Activated gamma-delta T cell treated with anti-CD3 and anti-CD28 coated beads, Interleukin-2, amount 50 U/mL, for 16 hours (primary cell): ENCODE measurements around the gene TBXA2R.

Experiments
- DNase-seq: peaks from one replicate; pipeline ENCODE4 v3.0.0-alpha.2; 2020; ENCODE audit warnings: low read depth

Gene TBXA2R

DNA sequence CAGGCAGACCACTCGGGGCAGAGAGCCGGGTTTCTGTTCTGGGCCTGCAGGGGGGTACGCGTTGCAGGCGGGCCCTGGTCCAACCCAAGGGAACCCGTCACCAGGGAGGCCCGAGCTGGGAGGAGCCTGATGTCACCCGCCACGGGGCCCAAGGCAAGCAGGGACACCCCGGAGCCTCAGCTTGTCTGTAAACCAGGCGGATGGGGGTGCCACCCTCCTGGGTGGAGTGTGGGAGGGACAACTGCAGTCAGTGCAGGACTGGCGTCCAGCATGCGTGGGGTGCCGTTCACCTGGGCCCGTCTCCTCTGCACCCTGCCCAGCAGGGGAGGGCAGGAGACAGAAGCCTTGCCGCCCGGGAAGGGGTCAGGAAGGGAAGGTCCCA lies 12.9 kb upstream of the TBXA2R start:
- DNase-seq, result no peak

DNA sequence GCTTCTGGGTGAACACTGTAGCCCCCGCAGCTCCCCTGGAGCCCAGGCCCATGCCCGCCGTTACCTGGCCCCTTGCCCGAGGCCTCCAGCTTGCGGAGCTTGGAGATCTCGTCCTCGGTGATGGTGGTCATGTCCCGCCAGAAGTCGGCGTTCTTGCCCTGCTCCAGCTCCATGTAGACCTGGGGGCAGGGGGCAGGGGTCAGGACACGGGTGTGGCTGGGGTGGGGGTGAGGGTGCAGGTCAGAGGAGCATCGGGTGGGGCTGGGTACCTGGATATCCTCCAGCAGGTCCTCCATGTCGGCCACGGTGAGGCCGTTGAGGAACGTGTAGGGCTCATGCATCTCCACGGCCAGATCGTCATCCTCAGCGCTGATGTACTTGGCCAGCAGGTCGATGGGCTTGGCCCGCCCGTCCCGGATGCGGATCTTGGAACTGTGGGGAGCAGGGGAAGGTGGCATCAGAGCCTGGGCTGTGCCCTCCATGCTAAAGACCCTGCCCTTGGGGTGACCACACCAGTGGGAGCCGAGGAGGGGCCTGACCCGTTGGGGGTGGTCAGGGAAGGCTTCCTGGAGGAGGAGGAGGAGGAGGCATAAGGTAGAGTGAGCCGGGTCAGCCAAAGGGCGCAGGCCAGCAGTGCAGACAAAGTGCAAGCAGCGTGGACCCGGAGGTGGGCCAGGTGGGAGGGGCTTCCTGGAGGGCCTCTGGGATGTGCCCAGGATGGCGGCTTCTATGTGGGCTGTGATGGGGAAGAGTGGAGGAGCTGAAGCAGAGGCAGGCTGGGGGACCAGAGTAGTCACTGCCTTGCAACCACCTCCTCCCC lies 12.3 kb upstream of the TBXA2R start:
- no peak for DNase-seq

DNA sequence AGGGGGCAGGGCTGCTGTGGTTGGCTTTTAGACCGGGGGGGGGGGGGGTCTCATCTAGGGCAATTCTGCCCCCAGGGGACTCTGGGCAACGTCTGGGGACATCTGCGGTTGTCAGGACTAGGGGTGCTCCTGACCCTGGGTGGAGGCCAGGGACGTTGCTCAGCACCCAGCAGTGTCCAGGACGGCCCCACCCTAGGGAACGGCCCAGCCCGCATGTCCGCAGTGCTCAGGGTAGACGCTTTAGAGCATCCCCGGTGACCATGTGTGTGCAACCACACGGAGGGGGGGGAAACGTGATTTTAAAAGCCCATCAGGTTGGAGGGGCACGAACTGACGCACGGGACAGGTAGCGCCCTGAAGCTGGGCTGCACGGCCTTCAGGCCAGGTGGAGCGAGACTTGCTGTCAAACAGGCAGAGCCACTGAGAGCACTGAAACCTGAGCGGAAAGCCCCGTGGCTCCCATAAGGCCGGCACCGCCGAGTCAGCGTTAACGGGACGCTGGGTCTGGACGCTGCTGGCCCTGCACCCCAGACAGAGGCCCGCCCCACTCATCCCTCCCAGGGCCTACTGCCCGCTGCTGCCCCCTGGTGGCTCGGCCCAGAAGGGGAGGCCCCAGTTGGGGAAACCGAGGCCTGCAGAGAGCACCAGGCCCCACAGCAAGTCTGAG lies 11.6 kb upstream of the TBXA2R start:
- DNase-seq, result peak; percentile 30

DNA sequence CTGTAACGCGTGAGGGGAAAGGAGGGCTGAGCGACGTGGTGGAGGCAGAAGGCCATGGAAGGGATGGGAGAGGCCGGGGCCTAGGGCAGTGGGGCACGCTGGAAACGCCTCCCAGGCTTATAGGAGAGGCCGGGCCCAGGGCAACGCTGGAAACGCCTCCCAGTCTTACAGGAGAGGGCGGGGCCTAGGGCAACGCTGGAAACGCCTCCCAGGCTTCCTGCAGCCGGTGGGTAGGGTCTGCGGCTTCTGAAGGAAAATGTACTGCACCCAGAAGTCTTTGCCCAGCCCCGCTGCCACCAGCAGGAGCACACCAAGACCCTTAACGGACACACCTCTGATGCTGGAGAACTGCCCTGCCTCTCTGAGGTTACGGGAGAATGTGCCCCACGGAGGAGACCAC lies 10.8 kb upstream of the TBXA2R start:
- no peak for DNase-seq

DNA sequence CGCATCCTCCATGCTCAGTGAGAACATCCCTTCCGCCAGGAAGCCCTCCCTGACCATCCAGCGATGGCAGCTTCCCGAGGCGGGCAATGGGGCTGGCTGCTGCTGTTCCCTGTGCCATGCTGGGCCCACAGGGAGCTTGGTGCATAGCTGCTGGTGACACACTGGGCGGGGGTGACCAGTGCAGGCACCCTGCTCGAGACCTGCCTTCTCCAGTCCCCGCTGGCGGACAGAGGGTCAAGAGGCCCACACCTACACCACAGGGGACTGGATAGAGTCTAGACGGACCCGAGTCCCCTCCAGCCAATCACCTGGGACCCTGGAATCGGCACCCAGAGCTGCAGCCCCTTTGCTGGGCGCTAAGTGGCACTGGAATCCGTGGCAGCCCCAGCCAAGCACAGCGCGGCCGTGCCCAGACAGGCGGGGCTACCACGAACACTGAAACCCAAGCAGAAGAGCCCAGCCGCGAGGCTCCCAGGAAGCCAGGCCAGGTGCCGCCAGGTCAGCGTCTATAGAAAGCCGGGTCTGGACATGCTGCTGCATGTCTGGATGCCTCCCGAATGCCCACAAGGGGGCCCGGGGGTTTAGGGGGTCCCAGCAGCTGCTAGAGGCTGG lies 9.0 kb upstream of the TBXA2R start:
- no peak for DNase-seq

DNA sequence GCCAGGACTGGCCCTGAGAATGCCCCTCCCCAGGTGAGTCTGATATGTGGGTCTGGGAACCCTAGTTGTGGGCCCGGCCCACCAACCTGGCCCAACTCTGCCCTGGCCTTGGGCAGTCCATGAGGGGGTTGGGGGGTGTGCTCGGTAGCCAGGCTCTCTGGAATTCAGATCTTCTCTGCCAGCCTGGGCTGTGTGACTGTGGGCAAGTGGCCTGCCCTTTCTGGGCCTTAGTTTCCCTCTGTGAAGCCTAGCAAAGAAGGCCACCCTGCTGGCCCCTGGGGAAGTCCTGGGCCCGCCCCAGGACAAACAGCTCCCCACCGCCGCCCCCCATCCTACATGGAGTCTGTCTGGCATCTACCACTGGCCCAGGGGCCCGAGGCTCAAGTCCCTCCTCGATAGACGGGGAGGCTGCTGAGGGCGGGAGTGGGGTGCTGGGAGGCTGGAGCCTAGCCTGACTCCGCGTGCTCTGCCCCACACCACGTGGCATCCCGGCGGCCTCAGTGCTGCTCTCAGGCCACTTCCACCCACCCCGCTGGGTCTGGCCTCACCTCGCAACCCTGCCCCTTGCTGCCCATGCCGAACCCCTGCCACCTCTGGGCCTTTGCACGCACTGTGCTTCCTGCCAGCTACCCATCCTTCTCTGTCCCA lies 8.3 kb upstream of the TBXA2R start:
- DNase-seq, result no peak

DNA sequence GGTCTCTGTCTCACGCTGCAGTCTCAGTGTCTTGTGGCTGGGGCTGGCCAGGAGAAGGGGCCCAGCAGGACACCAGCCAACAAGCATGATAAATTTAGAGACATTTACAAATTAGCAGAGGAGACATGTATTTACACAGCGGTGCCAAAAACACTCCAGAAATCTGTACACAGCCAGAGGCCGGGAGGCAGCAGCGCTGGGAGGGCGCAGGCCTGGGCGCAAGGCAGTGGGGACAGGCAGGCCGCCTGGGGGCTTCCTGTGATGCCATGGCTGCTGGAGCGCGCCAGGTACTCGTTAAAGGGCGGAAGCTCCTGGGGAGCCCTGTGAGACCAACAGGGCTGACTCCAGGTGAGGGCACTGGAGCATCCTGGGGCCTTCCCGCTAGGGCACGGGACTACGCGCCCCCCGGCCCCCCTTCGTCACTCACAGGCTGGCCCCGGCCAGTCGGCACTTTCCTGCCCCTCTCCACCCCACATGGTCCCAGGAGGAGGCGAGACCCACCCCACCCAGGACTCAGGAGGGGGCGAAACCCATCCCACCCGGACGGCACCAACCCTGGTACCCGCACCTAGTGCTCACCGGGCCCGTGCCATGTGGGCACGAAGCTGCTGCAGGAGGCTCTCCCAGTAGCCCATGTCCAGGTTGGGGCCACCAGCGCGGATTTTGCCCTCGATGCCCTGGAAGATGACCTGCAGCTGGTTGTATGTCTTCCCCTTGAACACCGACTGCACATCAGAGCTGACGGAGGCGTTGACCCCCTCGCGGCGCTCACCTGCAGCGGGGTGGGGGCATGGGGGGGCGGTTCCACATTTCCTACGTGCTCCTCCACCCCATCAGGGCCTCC lies 7.4 kb upstream of the TBXA2R start:
- DNase-seq, result no peak

DNA sequence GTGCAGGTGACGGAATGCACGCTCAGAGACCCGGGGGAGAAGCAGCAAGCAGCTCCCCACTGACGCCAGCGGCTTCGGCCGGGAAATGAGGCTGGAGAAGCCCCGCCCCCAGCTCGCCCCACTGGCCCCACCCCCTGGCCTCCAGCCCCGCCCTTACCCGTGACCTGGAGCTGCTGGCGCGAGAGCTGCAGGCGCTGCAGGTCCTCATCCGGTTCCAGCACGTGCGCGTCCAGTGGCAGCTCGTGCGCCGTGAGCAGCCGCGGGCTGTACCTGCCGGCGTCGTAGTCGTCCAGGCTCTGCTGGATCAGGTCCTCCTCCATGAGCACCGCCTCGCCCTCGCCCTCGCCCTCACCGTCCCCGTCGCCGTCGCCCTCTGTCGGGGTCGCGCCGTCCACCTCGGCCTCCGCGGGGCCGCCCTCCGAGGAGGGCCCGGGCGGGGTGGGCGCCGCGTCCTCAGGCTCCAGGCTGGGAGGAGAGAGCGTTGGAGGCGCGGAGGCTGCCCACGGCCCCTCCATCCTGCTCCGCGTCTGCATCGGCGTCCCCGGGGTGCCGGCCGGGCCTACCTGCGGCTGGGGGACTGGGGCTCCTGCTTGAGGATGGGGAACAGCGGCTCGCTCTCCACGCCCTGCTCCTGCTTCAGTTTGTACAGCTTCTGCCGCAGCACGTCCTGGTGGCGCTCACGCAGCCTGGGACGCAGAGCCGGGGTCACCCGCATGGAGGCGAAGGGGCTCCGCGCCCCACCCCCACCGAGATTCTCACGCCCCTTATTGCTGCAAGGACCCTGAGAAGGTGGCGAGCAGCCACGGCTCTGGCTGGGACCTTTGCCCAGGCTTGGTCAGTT lies 6.4 kb upstream of the TBXA2R start:
- no peak for DNase-seq

DNA sequence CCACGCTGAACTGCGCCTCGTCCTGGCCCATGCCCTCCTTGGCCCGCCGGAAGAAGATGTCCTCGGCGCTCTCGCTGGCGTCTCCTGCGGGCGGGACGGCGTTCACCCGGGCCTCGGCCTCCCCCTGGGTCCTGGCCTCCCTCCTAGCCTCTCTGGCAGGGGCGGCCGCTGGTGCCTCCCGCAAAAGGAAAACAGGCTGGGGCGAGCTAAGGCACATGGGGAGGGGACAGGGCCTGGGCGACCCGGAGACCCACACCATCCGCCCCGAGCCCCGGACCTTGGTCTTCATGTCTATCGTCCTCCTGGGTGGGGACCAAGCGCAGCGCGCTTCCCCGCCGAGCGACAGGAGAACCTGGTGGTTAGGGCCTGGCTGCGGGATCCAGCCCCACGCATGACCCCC lies 5.7 kb upstream of the TBXA2R start:
- no peak for DNase-seq

DNA sequence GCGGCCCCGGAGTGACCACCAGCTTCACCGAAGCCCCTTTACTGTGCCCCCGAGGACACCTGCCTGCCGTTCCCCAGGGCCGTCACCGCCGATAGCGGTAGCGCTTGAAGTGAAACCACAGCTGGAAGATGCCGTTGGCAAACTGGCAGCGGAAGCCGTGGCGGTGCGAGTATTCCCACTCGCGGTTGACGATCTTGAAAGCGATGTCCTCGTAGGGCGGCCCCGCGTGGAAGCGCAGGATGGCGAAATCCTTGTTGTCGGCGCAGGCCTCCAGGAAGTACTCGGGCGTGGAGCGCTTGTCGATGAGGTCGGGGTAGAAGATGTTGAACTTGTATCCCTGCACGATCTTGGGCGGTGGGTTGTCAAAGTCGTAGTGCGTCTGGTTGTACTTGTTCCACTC lies 5.2 kb upstream of the TBXA2R start:
- DNase-seq, result no peak

DNA sequence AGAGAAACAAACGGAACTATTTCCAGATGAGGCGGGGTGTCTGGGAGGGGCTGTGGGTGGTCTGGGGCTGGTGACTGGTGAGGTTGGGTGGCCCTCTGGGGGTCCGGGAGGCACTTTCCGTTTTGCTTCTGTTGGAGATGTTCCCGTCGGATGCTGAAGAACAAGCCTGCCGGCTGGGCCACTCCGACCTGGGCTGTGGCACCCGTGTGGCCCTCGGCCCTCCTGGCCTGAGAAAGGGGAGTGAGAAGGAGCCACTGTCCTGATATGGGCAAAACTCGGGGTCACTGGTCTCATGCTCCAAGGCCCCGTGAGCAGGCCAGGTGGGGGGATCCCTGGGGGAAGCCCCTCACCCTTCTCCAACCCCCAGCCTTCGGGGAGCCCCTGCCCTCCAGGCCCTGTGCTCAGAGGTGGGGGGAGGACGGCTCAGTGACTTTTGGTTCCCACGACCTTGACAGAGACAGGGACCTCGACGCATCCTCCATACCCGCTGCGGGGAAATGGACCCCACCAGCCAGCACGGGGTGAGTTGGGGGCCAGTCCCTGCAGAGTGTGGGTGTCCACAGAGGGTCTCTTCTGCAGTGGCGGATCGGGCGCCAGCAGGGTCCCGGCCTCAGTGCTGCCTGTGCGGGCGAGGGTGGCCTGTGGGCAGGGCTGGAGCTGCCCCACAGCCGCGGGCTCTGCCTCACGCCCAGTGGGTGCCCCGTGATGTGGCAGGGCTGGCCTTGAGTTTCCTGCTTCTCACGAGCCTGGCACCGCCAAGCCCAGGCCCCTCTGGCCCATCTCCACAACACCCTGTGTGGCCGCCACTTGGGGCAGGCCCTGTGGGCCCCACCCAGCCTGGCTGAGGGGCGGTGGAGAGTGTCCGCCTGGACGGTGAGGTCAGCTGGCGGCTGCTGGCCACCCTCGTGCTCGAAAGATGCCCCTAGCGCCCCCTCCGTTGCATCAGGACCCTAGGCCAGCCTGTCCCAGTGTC lies 4.4 kb upstream of the TBXA2R start:
- no peak for DNase-seq

DNA sequence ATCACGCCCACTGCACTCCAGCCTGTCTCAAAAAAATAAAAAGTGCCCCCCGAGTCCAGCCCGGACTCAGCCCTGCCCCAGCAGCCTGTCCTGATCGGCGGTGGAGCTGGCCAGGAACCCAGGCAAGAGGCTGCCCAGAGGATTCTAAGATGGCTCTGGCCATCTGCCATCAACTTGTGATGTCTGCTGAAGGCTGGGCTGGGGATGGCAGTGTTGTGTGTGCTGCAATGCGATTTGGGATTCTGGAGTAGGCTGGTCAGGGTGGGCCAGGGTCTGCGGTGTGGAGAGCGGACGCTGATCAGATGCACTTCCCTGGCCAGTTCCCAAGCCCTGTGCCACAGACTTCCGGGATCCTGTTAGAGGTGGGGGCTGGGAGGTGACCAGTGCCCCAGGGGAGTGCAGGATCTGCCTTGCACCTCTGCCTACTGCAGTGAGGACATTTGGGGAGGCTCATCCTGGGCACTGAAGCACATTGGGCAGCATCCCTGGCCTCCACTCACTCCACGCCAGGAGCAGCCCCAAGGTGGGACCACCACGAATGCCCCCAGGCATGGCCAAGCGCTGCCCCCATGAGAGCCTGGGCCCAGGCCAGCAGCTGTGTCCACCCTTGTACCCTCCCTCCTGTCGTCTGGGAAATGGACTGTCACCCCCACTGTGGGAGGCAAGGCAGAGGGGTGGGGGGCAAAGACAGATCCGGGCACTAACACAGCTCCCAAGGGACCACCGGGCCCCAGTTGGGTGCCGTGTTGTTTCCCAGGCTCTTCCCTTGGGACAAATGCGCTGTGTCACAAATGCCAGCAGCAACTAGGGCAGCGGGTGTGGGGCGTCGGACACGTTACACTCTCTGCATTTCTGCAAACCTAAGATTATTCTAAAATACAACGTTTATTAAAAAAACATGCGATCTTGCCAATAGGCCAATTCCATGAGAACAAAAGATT lies 3.4 kb upstream of the TBXA2R start:
- no peak for DNase-seq

DNA sequence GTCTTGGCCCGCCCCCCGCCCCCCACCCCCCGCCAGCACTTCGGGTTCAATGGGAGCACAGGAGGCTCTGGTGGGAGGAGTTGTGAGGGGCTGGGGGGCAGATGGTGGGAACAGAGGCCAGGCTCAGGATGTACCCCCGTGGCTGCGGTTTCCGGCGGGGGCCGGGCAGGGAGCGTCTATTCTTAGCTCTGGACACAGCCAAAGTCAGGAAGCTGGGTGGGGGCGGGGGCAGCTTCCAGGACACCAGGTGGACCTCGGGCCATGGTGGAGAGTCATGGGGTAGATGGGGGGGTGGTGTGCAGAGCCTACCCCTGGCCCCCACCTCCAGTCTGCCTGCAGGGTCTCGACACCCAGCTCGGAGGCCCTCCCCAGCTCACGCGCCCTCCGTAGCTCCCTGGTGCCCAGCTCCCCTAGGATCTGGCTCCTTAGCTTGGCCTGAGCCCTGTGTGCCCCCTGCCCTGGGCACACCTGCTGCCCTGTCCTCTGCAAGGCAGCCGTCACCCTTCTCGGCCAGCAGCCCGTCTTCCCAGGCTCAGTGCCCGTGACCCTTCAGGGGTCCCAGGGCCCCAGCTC lies 2.2 kb upstream of the TBXA2R start:
- DNase-seq, result no peak

DNA sequence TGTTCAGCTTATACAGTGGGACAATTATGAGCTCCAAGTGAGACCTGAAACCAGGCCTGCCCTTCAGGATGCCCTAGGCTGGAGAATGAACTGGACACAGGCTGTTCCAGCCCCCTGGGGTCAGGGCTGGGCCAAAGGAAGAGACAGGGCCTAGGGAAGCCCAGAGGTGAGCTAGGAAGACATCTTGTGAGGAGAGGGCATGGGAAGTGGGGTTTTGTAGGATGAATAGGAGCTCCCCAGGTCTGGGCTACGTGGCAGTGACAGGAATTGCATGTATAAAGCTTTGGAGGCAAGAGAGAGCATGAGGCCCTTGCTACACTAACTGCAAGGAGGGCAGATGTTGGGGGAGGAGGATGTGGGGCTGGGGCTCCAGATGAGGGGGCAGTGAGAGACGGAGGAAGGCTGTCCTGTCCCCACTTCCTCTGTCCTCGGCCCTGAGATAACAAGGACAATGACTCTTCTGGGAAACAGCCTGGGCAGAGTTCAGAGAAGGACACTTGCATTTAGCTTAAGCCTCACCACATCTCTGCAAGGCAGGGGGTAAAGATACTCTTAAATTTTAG lies 1.5 kb upstream of the TBXA2R start:
- DNase-seq, result no peak

DNA sequence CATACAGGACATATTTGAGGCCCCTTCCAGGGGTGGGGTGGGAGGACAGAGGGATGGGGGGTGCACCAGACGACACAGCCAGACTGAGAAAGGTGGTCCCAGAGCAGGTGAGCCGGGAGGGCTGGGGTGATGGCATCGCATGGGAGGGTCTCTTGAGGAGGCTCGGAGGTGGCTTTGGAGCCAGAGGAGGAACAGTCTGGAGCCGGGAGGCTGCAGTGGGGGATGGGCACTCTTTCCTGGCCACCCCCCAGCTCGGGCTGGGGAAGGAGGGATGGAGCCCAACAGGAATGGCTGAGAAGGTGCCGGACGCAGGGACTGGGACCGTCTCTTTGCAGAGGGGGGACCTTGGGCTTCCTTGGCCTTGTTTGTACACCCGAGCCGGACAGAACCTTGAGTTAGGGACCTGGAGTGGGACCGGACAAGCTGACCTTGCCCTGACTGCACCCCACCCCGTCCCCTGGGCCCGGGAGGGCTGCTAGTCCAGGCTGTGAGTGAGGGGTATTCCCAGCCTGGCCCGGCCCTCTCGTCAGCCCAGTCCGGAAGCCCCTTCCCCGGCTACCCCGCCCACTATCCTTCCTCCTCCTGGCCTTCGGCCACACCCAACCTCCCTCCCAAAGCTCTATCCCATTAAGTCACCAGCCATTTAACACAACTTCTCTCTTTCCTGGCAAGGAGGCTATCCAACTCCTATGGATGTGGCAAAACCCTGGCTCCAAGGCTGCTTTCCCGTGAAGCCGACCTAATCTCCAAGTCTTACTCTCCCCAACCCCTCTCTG lies 816 bp upstream of the TBXA2R start:
- DNase-seq, result no peak

DNA sequence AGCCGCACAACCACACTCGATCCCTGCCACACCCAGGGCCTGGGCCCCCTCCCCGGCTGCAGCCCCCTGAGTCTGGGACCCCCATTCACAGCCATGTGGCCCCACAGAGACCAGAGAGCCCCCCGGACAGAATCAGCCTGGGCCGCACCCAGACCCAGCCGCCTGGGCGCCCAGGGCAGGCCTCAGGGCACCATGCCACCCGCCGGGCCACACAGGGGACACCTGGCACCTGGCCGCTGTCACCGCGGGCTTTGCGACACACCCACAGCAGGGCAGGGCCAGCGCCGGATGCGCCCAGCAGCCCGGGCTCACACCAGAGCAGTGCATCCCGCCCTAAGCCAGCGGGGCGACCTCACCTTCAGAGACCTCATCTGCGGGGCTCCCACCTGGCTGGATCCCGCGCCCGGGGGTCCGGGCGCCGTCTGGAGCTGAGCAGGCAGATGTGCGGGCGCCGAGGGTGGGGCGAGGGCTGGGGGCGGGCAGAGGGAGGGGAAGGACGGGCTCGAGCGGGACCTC lies 443 bp downstream of the TBXA2R start:
- DNase-seq, result no peak

DNA sequence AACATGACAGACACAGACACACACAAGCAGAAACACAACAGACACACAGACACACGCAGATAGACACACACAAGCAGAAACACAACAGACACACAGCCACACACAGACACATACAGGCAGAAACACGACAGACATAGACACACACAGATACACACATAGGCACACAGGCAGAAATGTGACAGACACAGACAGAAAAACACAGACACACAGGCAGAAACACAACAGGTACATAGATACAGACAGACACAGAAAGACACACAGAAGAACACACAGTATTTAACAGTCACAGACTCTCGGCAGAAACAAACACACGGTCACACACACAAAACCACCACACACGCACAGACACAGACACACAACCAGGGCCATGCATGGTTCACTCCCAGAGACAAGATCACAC lies 905 bp downstream of the TBXA2R start:
- no peak for DNase-seq
